HepG2 (cell line): ENCODE measurements around the gene TUBB2B. TPM values are rescaled to one million over a fixed set of nuclear protein-coding genes. Genes with fewer than 3 reads are reported as not detected.

ENCODE experiments used
- ARID4A ChIP-seq: sonication (generic); formaldehyde crosslinking; IDR thresholded peaks from 2 replicates; pipeline ENCODE4 v1.5.0; 2020; ENCODE audit warnings: mild to moderate bottlenecking, missing genetic modification reagents, borderline replicate concordance
- BRD4 ChIP-seq: sonication (generic); formaldehyde crosslinking; IDR thresholded peaks from 2 replicates; pipeline ENCODE4 v1.4.0; 2020; ENCODE audit warnings: missing genetic modification reagents
- GABPB1 ChIP-seq: IDR thresholded peaks from 2 replicates; pipeline ENCODE4 v1.6.1; 2016; ENCODE audit warnings: mild to moderate bottlenecking, missing genetic modification reagents, moderate library complexity, missing compliant biosample characterization
- GATA4 ChIP-seq: sonication (generic); IDR thresholded peaks from 2 replicates; pipeline ENCODE4 v1.6.1; 2016; ENCODE audit warnings: antibody characterized with exemption, low read depth, borderline replicate concordance
- KLF13 ChIP-seq: sonication (generic); formaldehyde crosslinking; IDR thresholded peaks from 2 replicates; pipeline ENCODE4 v1.4.0; 2020; ENCODE audit warnings: mild to moderate bottlenecking, missing genetic modification reagents
- POLR2G ChIP-seq: fragments of 200-400 bp; formaldehyde crosslinking; IDR thresholded peaks from 2 replicates; pipeline ENCODE4 v1.6.1; 2018; ENCODE audit warnings: mild to moderate bottlenecking, low read depth, low read length, moderate library complexity
- SALL1 ChIP-seq: sonication (generic); formaldehyde crosslinking; IDR thresholded peaks from 2 replicates; pipeline ENCODE4 v1.8.0; 2022; ENCODE audit warnings: mild to moderate bottlenecking, missing genetic modification reagents
- SIX1 ChIP-seq: sonication (generic); formaldehyde crosslinking; IDR thresholded peaks from 2 replicates; pipeline ENCODE4 v1.4.0; 2020; ENCODE audit warnings: missing genetic modification reagents, borderline replicate concordance
- THAP7 ChIP-seq: sonication (generic); formaldehyde crosslinking; IDR thresholded peaks from 2 replicates; pipeline ENCODE4 v1.8.1; 2023; ENCODE audit warnings: mild to moderate bottlenecking, missing genetic modification reagents
- ZNF121 ChIP-seq: sonication (generic); formaldehyde crosslinking; IDR thresholded peaks from 2 replicates; pipeline ENCODE4 v1.5.0; 2020; ENCODE audit warnings: mild to moderate bottlenecking, missing genetic modification reagents
- ZNF224 ChIP-seq: sonication (generic); formaldehyde crosslinking; IDR thresholded peaks from 2 replicates; pipeline ENCODE4 v1.5.0; 2020; ENCODE audit warnings: mild to moderate bottlenecking, missing genetic modification reagents
- ZNF550 ChIP-seq: sonication (generic); formaldehyde crosslinking; IDR thresholded peaks from 2 replicates; pipeline ENCODE4 v1.4.0; 2020; ENCODE audit warnings: mild to moderate bottlenecking, missing genetic modification reagents, borderline replicate concordance
- ZNF567 ChIP-seq: sonication (generic); formaldehyde crosslinking; IDR thresholded peaks from 2 replicates; pipeline ENCODE4 v1.8.1; 2023; ENCODE audit warnings: mild to moderate bottlenecking, missing genetic modification reagents, borderline replicate concordance
- ZNF672 ChIP-seq: sonication (generic); formaldehyde crosslinking; IDR thresholded peaks from 2 replicates; pipeline ENCODE4 v1.8.1; 2022; ENCODE audit warnings: missing genetic modification reagents
- ZSCAN25 ChIP-seq: sonication (generic); formaldehyde crosslinking; IDR thresholded peaks from 2 replicates; pipeline ENCODE4 v1.8.0; 2022; ENCODE audit warnings: mild to moderate bottlenecking, missing genetic modification reagents
- polyA plus RNA-seq, 8 experiments: library from polyadenylated mRNA; depleted of rRNA in 3 of 8; stranded (reverse) in 7 of 8; unstranded in 1 of 8; fragments of >200 nt; fragmentation: Illumina TruSeq in 4 of 8; extraction: Trizol in 4 of 8; gene quantifications; 2 replicates each; pipeline versions ENCODE4 v1.2.1 to v1.2.3, GENCODE V29; 2011 to 2016; ENCODE audit warnings: low read depth in 4 of 8, missing spikeins in 1 of 8, mixed read lengths in 1 of 8; ENCODE audit not compliant: insufficient read depth in 1 of 8
- total RNA-seq, 5 experiments: library from RNA; depleted of rRNA; stranded (reverse); fragments of >200 nt; fragmentation: Illumina TruSeq; extraction: Trizol; gene quantifications; 2 replicates each; pipeline ENCODE4 v1.2.3, GENCODE V29; 2016; ENCODE audit warnings: low read depth in 1 of 5

Gene TUBB2B
- total and polyA plus RNA-seq, 2 of the 13 experiments (the other 11 are each of a cell fraction or from before 2014, with no cell fraction given), result 10.3 to 23.6 TPM

GRCh38 chr6:3252369-3252768 lies 24.9 kb upstream of the TUBB2B start (continued):
- TF ChIP-seq THAP7 (CRISPR knock-in tag) (0 out of 2 replicates have a peak, but pooled peaks have one; percentile 41), SALL1 (CRISPR knock-in tag) (peak; percentile 61), ARID4A (CRISPR knock-in tag) (0 out of 2 replicates have a peak, but pooled peaks have one; percentile 11), BRD4 (CRISPR knock-in tag) (no peak), ZNF567 (CRISPR knock-in tag) (no peak), GATA4 (no peak), ZNF224 (CRISPR knock-in tag) (no peak), ZNF550 (CRISPR knock-in tag) (no peak), ZNF121 (CRISPR knock-in tag) (no peak), POLR2G (peak; percentile 41; the same call in 1 of the 2 replicates), SIX1 (no peak), ZSCAN25 (CRISPR knock-in tag) (no peak), KLF13 (no peak), GABPB1 (CRISPR knock-in tag) (0 out of 2 replicates have a peak, but pooled peaks have one; percentile 9), ZNF672 (CRISPR knock-in tag) (no peak)
